H9 (cell line): Measurements from ENCODE around the gene TAF4. TPM values are rescaled to one million over a fixed set of nuclear protein-coding genes. Genes with fewer than 3 reads are reported as not detected.

Source experiments
- DNase-seq: peaks from one replicate; pipeline ENCODE4 v3.0.0-alpha.2; 2017
- H2AFZ ChIP-seq: one replicate; pipeline ENCODE4 v1.6.1; 2013; ENCODE audit warnings: mild to moderate bottlenecking, low read length, control low read depth, moderate library complexity
- H2AK5ac ChIP-seq: 2 replicates; pipeline ENCODE4 v1.6.1; 2013; ENCODE audit warnings: low read length, control low read depth, mixed read lengths; ENCODE audit not compliant: insufficient read length
- H2BK120ac ChIP-seq: one replicate; pipeline ENCODE4 v1.6.1; 2013; ENCODE audit warnings: low read depth, mild to moderate bottlenecking, low read length, control low read depth, inconsistent platforms; ENCODE audit not compliant: poor library complexity, severe bottlenecking
- H2BK12ac ChIP-seq: 2 replicates; pipeline ENCODE4 v1.6.1; 2013; ENCODE audit warnings: low read length, control low read depth, mixed read lengths, low read depth; ENCODE audit not compliant: insufficient read length
- H2BK15ac ChIP-seq: 2 replicates; pipeline ENCODE4 v1.6.1; 2013; ENCODE audit warnings: low read depth, low read length, control low read depth
- H2BK20ac ChIP-seq: one replicate; pipeline ENCODE4 v1.6.1; 2013; ENCODE audit warnings: low read depth, mild to moderate bottlenecking, low read length, control low read depth, inconsistent platforms; ENCODE audit not compliant: poor library complexity, severe bottlenecking
- H2BK5ac ChIP-seq: 2 replicates; pipeline ENCODE4 v1.6.1; 2013; ENCODE audit warnings: low read length, control low read depth, mixed read lengths; ENCODE audit not compliant: insufficient read length
- H3K14ac ChIP-seq: 2 replicates; pipeline ENCODE4 v1.6.1; 2013; ENCODE audit warnings: low read length, control low read depth; ENCODE audit not compliant: insufficient read depth
- H3K18ac ChIP-seq: 2 replicates; pipeline ENCODE4 v1.6.1; 2013; ENCODE audit warnings: low read depth, mild to moderate bottlenecking, mixed read lengths, low read length, control low read depth; ENCODE audit not compliant: insufficient read length
- H3K23ac ChIP-seq: 2 replicates; pipeline ENCODE4 v1.6.1; 2013; ENCODE audit warnings: low read length, control low read depth, mixed read lengths, low read depth; ENCODE audit not compliant: insufficient read length
- H3K23me2 ChIP-seq: 2 replicates; pipeline ENCODE4 v1.6.1; 2013; ENCODE audit warnings: low read depth, mild to moderate bottlenecking, mixed read lengths, low read length, control low read depth; ENCODE audit not compliant: insufficient read length, poor library complexity, severe bottlenecking
- H3K27ac ChIP-seq: 2 replicates; pipeline ENCODE4 v1.5.1; 2013; ENCODE audit warnings: low read length, control low read depth, mixed read lengths, low read depth; ENCODE audit not compliant: insufficient read length
- H3K27me3 ChIP-seq: 2 replicates; pipeline ENCODE4 v1.6.1; 2013; ENCODE audit warnings: low read length, control low read depth, inconsistent platforms; ENCODE audit not compliant: insufficient read depth
- H3K4ac ChIP-seq: 2 replicates; pipeline ENCODE4 v1.6.1; 2013; ENCODE audit warnings: low read depth, mild to moderate bottlenecking, control low read depth, inconsistent platforms, low read length, moderate library complexity
- H3K4me1 ChIP-seq: 2 replicates; pipeline ENCODE4 v1.6.1; 2013; ENCODE audit warnings: low read length, control low read depth, inconsistent platforms; ENCODE audit not compliant: insufficient read depth
- H3K4me2 ChIP-seq: 2 replicates; pipeline ENCODE4 v1.6.1; 2013; ENCODE audit warnings: low read length, control low read depth, mixed read lengths; ENCODE audit not compliant: insufficient read length, insufficient read depth
- H3K56ac ChIP-seq: 2 replicates; pipeline ENCODE4 v1.6.1; 2013; ENCODE audit warnings: low read depth, mild to moderate bottlenecking, mixed read lengths, low read length, control low read depth; ENCODE audit not compliant: insufficient read length
- H3K79me1 ChIP-seq: 2 replicates; pipeline ENCODE4 v1.6.1; 2013; ENCODE audit warnings: low read depth, mild to moderate bottlenecking, moderate library complexity, low read length, control low read depth, inconsistent platforms; ENCODE audit not compliant: insufficient read depth, poor library complexity, severe bottlenecking
- H3K79me2 ChIP-seq: 2 replicates; pipeline ENCODE4 v1.6.1; 2013; ENCODE audit warnings: low read length, control low read depth, inconsistent platforms; ENCODE audit not compliant: insufficient read depth
- H3K9ac ChIP-seq: 2 replicates; pipeline ENCODE4 v1.6.1; 2013; ENCODE audit warnings: low read length, control low read depth, mixed read lengths; ENCODE audit not compliant: insufficient read length; ENCODE audit errors: extremely low read depth
- H3K9me3 ChIP-seq: one replicate; pipeline ENCODE4 v1.6.1; 2013; ENCODE audit warnings: low read depth, low read length, inconsistent platforms; ENCODE audit not compliant: control insufficient read depth
- H3T11ph ChIP-seq: one replicate; pipeline ENCODE4 v1.6.1; 2013; ENCODE audit warnings: mild to moderate bottlenecking, low read length, control low read depth, inconsistent platforms
- H4K20me1 ChIP-seq: one replicate; pipeline ENCODE4 v1.6.1; 2013; ENCODE audit not compliant: control insufficient read depth, insufficient read length, insufficient read depth
- H4K5ac ChIP-seq: 2 replicates; pipeline ENCODE4 v1.6.1; 2013; ENCODE audit warnings: low read depth, mild to moderate bottlenecking, mixed read lengths, low read length, control low read depth; ENCODE audit not compliant: insufficient read length
- H4K8ac ChIP-seq: replicated peaks from 2 replicates; pipeline ENCODE4 v1.6.1; 2013; ENCODE audit warnings: low read length, control low read depth, mixed read lengths, low read depth; ENCODE audit not compliant: insufficient read length
- H4K91ac ChIP-seq: 2 replicates; pipeline ENCODE4 v1.6.1; 2013; ENCODE audit warnings: low read depth, mild to moderate bottlenecking, moderate library complexity, mixed read lengths, low read length, control low read depth; ENCODE audit not compliant: insufficient read length
- H3K27ac Mint-ChIP-seq, 3 experiments: 2 replicates in 2 of 3; 3 replicates in 1 of 3; pipeline ENCODE4 v1.8.0; 2020 to 2021; ENCODE audit warnings: mixed read lengths in 3 of 3, mild to moderate bottlenecking in 1 of 3, moderate library complexity in 1 of 3
- H3K27me3 Mint-ChIP-seq: 2 replicates; pipeline ENCODE4 v1.8.0; 2021; ENCODE audit warnings: low read depth, mild to moderate bottlenecking, moderate library complexity, mixed read lengths
- H3K36me3 Mint-ChIP-seq, 3 experiments: 2 replicates in 2 of 3; 3 replicates in 1 of 3; pipeline ENCODE4 v1.8.0; 2020 to 2021; ENCODE audit warnings: low read depth in 3 of 3, mixed read lengths in 3 of 3; ENCODE audit not compliant: insufficient read depth in 1 of 3
- H3K4me1 Mint-ChIP-seq, 2 experiments: 2 replicates each; pipeline ENCODE4 v1.8.0; 2020; ENCODE audit warnings: mixed read lengths in 2 of 2
- H3K4me3 Mint-ChIP-seq, 2 experiments: 2 replicates in 1 of 2; 3 replicates in 1 of 2; pipeline ENCODE4 v1.8.0; 2020 to 2021; ENCODE audit warnings: mild to moderate bottlenecking in 2 of 2, mixed read lengths in 2 of 2, moderate library complexity in 1 of 2
- H3K9me3 Mint-ChIP-seq, 2 experiments: 2 replicates in 1 of 2; 3 replicates in 1 of 2; pipeline ENCODE4 v1.8.0; 2020; ENCODE audit warnings: mild to moderate bottlenecking in 2 of 2, mixed read lengths in 2 of 2, moderate library complexity in 1 of 2
- CTCF ChIP-seq: fragments of 200-600 bp; sonication (generic); conservative IDR thresholded peaks from 3 replicates; pipeline ENCODE4 v1.8.0; 2021; ENCODE audit warnings: antibody characterized with exemption, mild to moderate bottlenecking
- whole genome bisulfite sequencing: extraction: QIAGEN DNeasy Blood & Tissue Kit; methylation state at CpG from one replicate; pipeline ENCODE4 v1.1.7; 2013; ENCODE audit warnings: missing lambda C conversion rate, low lambda C conversion rate, mixed read lengths; ENCODE audit not compliant: insufficient read length; ENCODE audit errors: extremely low coverage; 5-methylcytosine and 5-hydroxymethylcytosine counted together
- total RNA-seq: library from RNA; stranded (reverse); gene quantifications from 2 replicates; pipeline ENCODE4 v1.2.1, GENCODE V29; 2021

TAF4 gene
- total RNA-seq, 1 experiment from 2014 or later: 30.8 TPM

- Mint-ChIP-seq H3K27me3 (no peaks in the 10 kb centered on the region), H3K4me3 (no peak overlapping the region), H3K36me3 (peaks cover 11 to 28% (median 21%) of the 10 kb centered on the region in 3 experiments), H3K27ac (no peak overlapping the region; a peak in 1 of 7 replicates), H3K9me3 (no peaks in the 10 kb centered on the region; a peak in 2 of 5 replicates), H3K4me1 (peaks cover 22 to 31% of the 10 kb centered on the region in 2 experiments)
- H3K56ac ChIP-seq: no peak overlapping the region
- H3K4ac ChIP-seq: no peak overlapping the region
- H2BK15ac ChIP-seq: no peak overlapping the region
- no peak overlapping the region for H2BK20ac ChIP-seq
- no peak overlapping the region for H4K8ac ChIP-seq
- no peak overlapping the region for H3K23ac ChIP-seq
- no peak overlapping the region for H3K9ac ChIP-seq
- H2BK5ac ChIP-seq: no peak overlapping the region
- no peak overlapping the region for H2AFZ ChIP-seq
- DNase-seq: no peak
- no peak overlapping the region for H4K5ac ChIP-seq
- no peak for TF ChIP-seq CTCF
- H4K91ac ChIP-seq: no peak overlapping the region
- no peak overlapping the region for H3K27ac ChIP-seq
- no peak overlapping the region for H3K14ac ChIP-seq
- H4K20me1 ChIP-seq: peaks cover 5% of the 10 kb centered on the region
- H2BK12ac ChIP-seq: no peak overlapping the region
- no peak overlapping the region for H3K18ac ChIP-seq
- no CpG with 5 or more reads among the region's 8 CpGs for WGBS
- no peak overlapping the region for H3T11ph ChIP-seq
- H3K9me3 ChIP-seq: no peaks in the 10 kb centered on the region
- peaks cover 10% of the 10 kb centered on the region for H3K79me1 ChIP-seq
- H2BK120ac ChIP-seq: no peak overlapping the region
- no peak overlapping the region for H2AK5ac ChIP-seq
- peaks cover 50% of the 10 kb centered on the region for H3K79me2 ChIP-seq
- H3K4me1 ChIP-seq: no peaks in the 10 kb centered on the region
- H3K4me2 ChIP-seq: no peak overlapping the region
- peaks cover 5% of the 10 kb centered on the region for H3K23me2 ChIP-seq
- H3K27me3 ChIP-seq: no peaks in the 10 kb centered on the region
Observed at GRCh38 chr20:62061851-62062423, 3.7 kb downstream of the TAF4 start.
